Heart right ventricle (tissue), 16 donors: ENCODE results near the gene TMEM8B. TPM values are rescaled to one million over a fixed set of nuclear protein-coding genes. Genes with fewer than 3 reads are reported as not detected.

Experiments
- ATAC-seq, 8 donors: fragments of 200-7000 bp; cut with Tn5 transposase; one replicate each; pipeline ENCODE4 v1.9.1; 2020; ENCODE audit warnings: mild to moderate bottlenecking in 8 of 8, moderate library complexity in 8 of 8, moderate number of reproducible peaks in 1 of 8
- DNase-seq, 2 donors: peaks; one replicate each; pipeline ENCODE4 v3.0.0-alpha.2; 2020
- H3K27ac ChIP-seq, 10 donors: fragments of 200-600 bp; sonication (generic) in 2 of 10; one replicate each; pipeline versions ENCODE4 v1.5.0 to v1.8.0; 2020 to 2022; ENCODE audit warnings: mild to moderate bottlenecking in 3 of 10
- H3K27me3 ChIP-seq, 7 donors: fragments of 200-600 bp; one replicate each; pipeline ENCODE4 v1.8.0; 2021 to 2022; ENCODE audit warnings: mild to moderate bottlenecking in 2 of 7
- H3K36me3 ChIP-seq, 9 donors: fragments of 200-600 bp; sonication (generic) in 1 of 9; one replicate each; pipeline versions ENCODE4 v1.5.0 to v1.8.0; 2020 to 2022; ENCODE audit warnings: mild to moderate bottlenecking in 2 of 9
- H3K4me1 ChIP-seq, 9 donors: fragments of 200-600 bp; sonication (generic) in 1 of 9; one replicate each; pipeline versions ENCODE4 v1.5.0 to v1.8.0; 2020 to 2022; ENCODE audit warnings: mild to moderate bottlenecking in 4 of 9
- H3K4me3 ChIP-seq, 10 donors: fragments of 200-600 bp; sonication (generic) in 2 of 10; one replicate each; pipeline versions ENCODE4 v1.5.0 to v1.8.0; 2020 to 2022; ENCODE audit warnings: mild to moderate bottlenecking in 7 of 10, moderate library complexity in 2 of 10
- H3K9me3 ChIP-seq, 11 donors: fragments of 200-600 bp in 10 of 11; sonication (generic) in 2 of 11; one replicate each; pipeline versions ENCODE4 v1.5.0 to v1.8.0; 2013 to 2022; ENCODE audit warnings: mild to moderate bottlenecking in 2 of 11, control low read depth in 1 of 11, moderate library complexity in 1 of 11
- CTCF ChIP-seq, 9 donors: fragments of 200-600 bp; sonication (generic) in 2 of 9; IDR thresholded peaks; one replicate each; pipeline versions ENCODE4 v1.5.0 to v1.8.0; 2021 to 2022; ENCODE audit warnings: antibody characterized with exemption in 9 of 9, mild to moderate bottlenecking in 5 of 9, moderate library complexity in 1 of 9
- WGBS, 2 donors: extraction: QIAGEN DNeasy Blood & Tissue Kit; methylation state at CpG; one replicate each; pipeline ENCODE4 v1.1.7; 2013; ENCODE audit warnings: inconsistent platforms in 1 of 2; 5-methylcytosine and 5-hydroxymethylcytosine counted together
- intact Hi-C, 10 donors: fragments of 100-400 bp; cut with DNase I; formaldehyde crosslinking; loops; one replicate each; pipeline versions ENCODE4 v1.11.1 to v1.14.2; 2022
- polyA plus RNA-seq, 2 donors: library from polyadenylated mRNA; stranded (reverse); fragments of 200-250 nt; gene quantifications; one replicate each; pipeline ENCODE4 v1.2.3, GENCODE V29; 2013
- total RNA-seq, 10 donors: library from RNA; stranded (reverse); fragmentation: NEBNext Ultra II Directional in 3 of 10; extraction: Animal tissue kit (Norgen Biotek cat#: 25700) in 3 of 10; gene quantifications; one replicate each; pipeline versions ENCODE4 v1.2.1 to v1.2.4, GENCODE V29; 2021 to 2023
- donor health status: Arrhythmogenic right ventricular cardiomyopathy.
- donor health status: ischemic (EF 13 %, LVEDD 7.1; RV severe dilation, severe dysfunction).
- donor health status: healthy with polysubstance abuse.
- donor health status: DM: no; HTN: yes; CAD: no.
- donor health status: DM: no; HTN: no; CAD: no.
- donor health status: ischemic (EF 25% LVEDD 6.9; RV normal size, moderate dysfunction).
- donor health status: ischemic (EF 25% LVEDD 5.7; RV mildly dilated, moderate dysfunction).
- donor health status: healthy.
- donor health status: DM: yes; HTN: yes; CAD: no.
- donor health status: Ischemic cardiomyopathy.
- donor health status: ischemic (EF 35%, LVEDD 5.7; RV mildly dilated, moderate dysfunction).
- donor health status: nonischemic (EF 11% LVEDD 7.7; RV severe dilation, severe dysfunction).
- donor health status: DM: yes; HTN: yes; CAD: no.
- donor health status: PGD.
- donor health status: ischemic (EF 29% LVEDD 5.4; RV normal size, mild dysfunction).
- donor health status: nonischemic (EF 23%, LVEDD 6.1; RV moderate dilation, normal function).

Gene TMEM8B
- total and polyA plus RNA-seq, 12 donors, result 6.7 to 22.9 (median 19.5) TPM

DNA sequence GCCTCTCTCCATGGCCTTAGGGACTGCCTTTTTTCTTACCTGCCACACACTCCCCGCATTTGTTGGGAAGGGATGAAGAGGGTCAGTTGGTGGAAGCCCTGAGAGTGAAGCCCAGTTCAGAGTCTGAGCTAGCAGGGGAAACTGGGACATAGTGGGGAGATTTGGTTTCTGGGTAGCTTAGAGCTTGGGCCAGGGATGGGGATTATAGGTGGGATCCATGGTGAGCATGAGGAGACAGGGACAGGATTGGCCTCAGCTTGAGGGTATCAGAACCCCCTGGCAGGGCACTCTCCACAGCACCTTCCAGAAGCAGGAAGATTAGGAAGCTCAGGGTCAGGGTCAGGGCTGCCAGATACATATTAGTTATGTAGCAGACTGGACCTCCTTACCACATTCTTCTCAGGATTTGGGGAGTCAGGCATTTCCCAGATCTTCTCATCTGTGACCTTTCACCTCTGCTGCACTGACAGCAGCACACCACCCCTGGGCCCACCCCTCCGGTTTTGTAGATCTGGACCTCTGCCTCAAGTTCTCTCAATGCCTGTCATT, 23.3 kb downstream of the TMEM8B start:
- H3K27me3 ChIP-seq, result peaks cover 0 to 87% (median 6%) of the 10 kb centered on the region in 7 donors
- no peak overlapping the region for H3K27ac ChIP-seq
- no peak overlapping the region for H3K4me3 ChIP-seq
- H3K9me3 ChIP-seq, result no peaks in the 10 kb centered on the region
- intact Hi-C loops, result loop anchor here in 1 of 10 donors (5.0 kb wide), 1 partner anchor 35 kb away; no protein-coding TSS in a partner anchor
- TF ChIP-seq CTCF (IDR thresholded peaks at IDR 0.05), result no peak
- peaks cover 0 to 17% (median 9%) of the 10 kb centered on the region in 9 donors for H3K4me1 ChIP-seq
- peaks cover 0 to 19% (median 0%) of the 10 kb centered on the region in 9 donors for H3K36me3 ChIP-seq
- WGBS, 2 donors, result 95 to 98% methylated on average over 2 of the region's 2 CpGs
- DNase-seq (no peak), ATAC-seq (no peak)

DNA sequence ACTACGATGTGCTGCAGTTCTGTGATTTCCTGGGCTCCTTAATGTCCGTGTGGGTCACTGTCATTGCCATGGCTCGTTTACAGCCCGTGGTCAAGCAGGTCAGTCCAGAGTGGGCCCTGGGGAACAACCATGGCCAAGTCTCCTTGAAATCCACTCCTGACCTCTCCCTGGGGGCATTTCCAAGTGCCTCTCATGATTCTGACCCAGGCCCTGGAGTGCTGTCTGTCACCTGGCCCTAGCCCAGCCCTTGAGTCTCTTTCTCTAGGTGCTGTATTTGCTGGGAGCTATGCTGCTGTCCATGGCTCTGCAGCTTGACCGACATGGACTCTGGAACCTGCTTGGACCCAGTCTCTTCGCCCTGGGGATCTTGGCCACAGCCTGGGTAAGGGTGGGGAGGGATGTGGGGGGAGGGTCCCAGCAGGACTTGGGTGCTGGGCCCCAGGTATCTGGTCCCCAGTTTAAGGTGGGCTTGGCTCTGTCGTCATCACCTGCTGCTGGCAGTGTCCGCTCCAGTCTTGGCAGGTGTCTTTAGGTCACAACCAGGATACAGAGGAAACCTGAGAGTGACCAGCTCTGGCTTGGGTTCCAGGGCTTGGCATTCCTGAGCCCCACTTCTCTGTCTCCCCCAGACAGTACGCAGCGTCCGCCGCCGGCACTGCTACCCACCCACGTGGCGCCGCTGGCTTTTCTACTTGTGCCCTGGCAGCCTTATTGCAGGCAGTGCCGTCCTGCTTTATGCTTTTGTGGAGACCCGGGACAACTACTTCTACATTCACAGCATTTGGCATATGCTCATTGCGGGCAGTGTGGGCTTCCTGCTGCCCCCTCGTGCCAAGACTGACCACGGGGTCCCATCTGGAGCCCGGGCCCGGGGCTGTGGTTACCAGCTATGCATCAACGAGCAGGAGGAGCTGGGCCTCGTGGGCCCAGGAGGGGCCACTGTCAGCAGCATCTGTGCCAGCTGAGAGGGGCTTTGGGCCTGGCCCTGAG, 24.1 kb downstream of the TMEM8B start:
- peaks cover 0 to 16% (median 0%) of the 10 kb centered on the region in 9 donors for H3K36me3 ChIP-seq
- no peak overlapping the region for H3K27ac ChIP-seq
- TF ChIP-seq CTCF (IDR thresholded peaks at IDR 0.05), result no peak
- H3K9me3 ChIP-seq, result no peaks in the 10 kb centered on the region
- H3K4me3 ChIP-seq, result no peak overlapping the region
- ATAC-seq (peak in 1 of 8 donors; percentile 21), DNase-seq (no peak)
- peaks cover 0 to 79% (median 6%) of the 10 kb centered on the region in 7 donors for H3K27me3 ChIP-seq
- peaks cover 0 to 10% (median 1%) of the 10 kb centered on the region in 9 donors for H3K4me1 ChIP-seq
- 92 to 94% methylated on average over 25 of the region's 25 CpGs for WGBS, 2 donors
- intact Hi-C loops, result loop anchor here in 1 of 10 donors (5.0 kb wide), 1 partner anchor 34 kb away; no protein-coding TSS in a partner anchor

GRCh38 chr9:35854091-35854762, 25.2 kb downstream of the TMEM8B start:
- Histone ChIP-seq H3K27ac (no peak overlapping the region), H3K4me1 (peaks cover 0 to 10% (median 0%) of the 10 kb centered on the region in 9 donors), H3K9me3 (no peaks in the 10 kb centered on the region), H3K4me3 (no peak overlapping the region), H3K36me3 (peaks cover 0 to 16% (median 0%) of the 10 kb centered on the region in 9 donors), H3K27me3 (peaks cover 0 to 79% (median 6%) of the 10 kb centered on the region in 7 donors)
- 80 to 89% methylated on average over 7 of the region's 7 CpGs for WGBS, 2 donors
- TF ChIP-seq CTCF (IDR thresholded peaks at IDR 0.05), result no peak
- intact Hi-C loops, result loop anchor here in 1 of 10 donors (5.0 kb wide), 1 partner anchor 33 kb away; no protein-coding TSS in a partner anchor
- no peak for DNase-seq
- ATAC-seq, result peak in 1 of 8 donors; percentile 29

GRCh38 chr9:35856206-35856605, 27.2 kb downstream of the TMEM8B start:
- ATAC-seq (no peak), DNase-seq (no peak)
- peaks cover 0 to 77% (median 7%) of the 10 kb centered on the region in 7 donors for H3K27me3 ChIP-seq
- peaks cover 0 to 16% (median 0%) of the 10 kb centered on the region in 9 donors for H3K36me3 ChIP-seq
- H3K4me1 ChIP-seq, result peaks cover 0 to 16% (median 0%) of the 10 kb centered on the region in 9 donors
- no peak overlapping the region for H3K27ac ChIP-seq
- TF ChIP-seq CTCF (IDR thresholded peaks at IDR 0.05), result no peak
- no peaks in the 10 kb centered on the region for H3K9me3 ChIP-seq
- intact Hi-C loops, result no loop called here
- 81% methylated on average over 3 of the region's 3 CpGs for WGBS, 2 donors
- no peak overlapping the region for H3K4me3 ChIP-seq
